Panc1 (cell line): ENCODE results near the gene DENND10.
"Not testable (repeated sequence)": the region's sequence is repeated elsewhere in the genome, so short reads cannot be mapped to it uniquely, and the experiment has no call there.

Experiments
- POLR2AphosphoS5 ChIP-seq: IDR thresholded peaks from 2 replicates; pipeline ENCODE4 v1.6.1; 2012; ENCODE audit warnings: mild to moderate bottlenecking, low read depth, low read length, moderate library complexity
- TCF7L2 ChIP-seq: IDR thresholded peaks from 2 replicates; pipeline ENCODE4 v1.6.1; 2011; ENCODE audit warnings: mild to moderate bottlenecking, low read depth, low read length, inconsistent platforms
- TF ChIP-seq, protein P1 (sequence below): fragments of 450-650 bp; IDR thresholded peaks from 2 replicates; pipeline ENCODE4 v1.5.1; 2017; ENCODE audit warnings: mild to moderate bottlenecking

DNA sequence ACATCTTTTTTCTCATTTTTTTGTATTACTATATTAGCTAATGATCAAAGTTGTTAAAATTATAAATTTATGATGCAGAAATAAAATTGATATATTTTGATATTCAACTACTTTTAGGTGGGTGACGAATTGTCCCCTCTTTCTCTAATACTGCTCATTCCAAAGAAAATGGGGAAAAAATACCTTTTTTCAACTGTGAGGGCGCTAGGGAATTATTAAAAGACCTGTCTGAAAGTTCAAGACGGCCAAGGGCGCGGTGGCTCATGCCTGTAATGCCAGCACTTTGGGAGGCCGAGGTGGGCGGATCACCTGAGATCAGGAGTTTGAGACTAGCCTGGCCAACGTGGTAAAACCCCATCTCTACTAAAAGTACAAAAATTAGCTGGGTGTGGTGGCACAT, 34.0 kb downstream of the DENND10 start:
- TF ChIP-seq, protein P1, sequence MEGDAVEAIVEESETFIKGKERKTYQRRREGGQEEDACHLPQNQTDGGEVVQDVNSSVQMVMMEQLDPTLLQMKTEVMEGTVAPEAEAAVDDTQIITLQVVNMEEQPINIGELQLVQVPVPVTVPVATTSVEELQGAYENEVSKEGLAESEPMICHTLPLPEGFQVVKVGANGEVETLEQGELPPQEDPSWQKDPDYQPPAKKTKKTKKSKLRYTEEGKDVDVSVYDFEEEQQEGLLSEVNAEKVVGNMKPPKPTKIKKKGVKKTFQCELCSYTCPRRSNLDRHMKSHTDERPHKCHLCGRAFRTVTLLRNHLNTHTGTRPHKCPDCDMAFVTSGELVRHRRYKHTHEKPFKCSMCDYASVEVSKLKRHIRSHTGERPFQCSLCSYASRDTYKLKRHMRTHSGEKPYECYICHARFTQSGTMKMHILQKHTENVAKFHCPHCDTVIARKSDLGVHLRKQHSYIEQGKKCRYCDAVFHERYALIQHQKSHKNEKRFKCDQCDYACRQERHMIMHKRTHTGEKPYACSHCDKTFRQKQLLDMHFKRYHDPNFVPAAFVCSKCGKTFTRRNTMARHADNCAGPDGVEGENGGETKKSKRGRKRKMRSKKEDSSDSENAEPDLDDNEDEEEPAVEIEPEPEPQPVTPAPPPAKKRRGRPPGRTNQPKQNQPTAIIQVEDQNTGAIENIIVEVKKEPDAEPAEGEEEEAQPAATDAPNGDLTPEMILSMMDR = not testable (repeated sequence)
- not testable (repeated sequence) for TF ChIP-seq POLR2AphosphoS5, TCF7L2
